IMR-90 (cell line): ENCODE measurements around the gene TMEM145. TPM values are rescaled to one million over a fixed set of nuclear protein-coding genes. Genes with fewer than 3 reads are reported as not detected.

Experiments used
- ATAC-seq: fragments of 200-7000 bp; cut with Tn5 transposase; 2 replicates; pipeline ENCODE4 v1.9.1; 2020; ENCODE audit warnings: low read depth, mild to moderate bottlenecking, moderate library complexity
- Bru-seq: library from RNA; stranded (reverse); fragments of 400-500 nt; gene quantifications from one replicate; lab custom pipeline; 2021; lab: Mats Ljungman, UMichigan
- BruChase-seq, 2 experiments: library from RNA; stranded (reverse); fragments of 400-500 nt; gene quantifications; one replicate each; lab custom pipeline; 2021; lab: Mats Ljungman, UMichigan
- BruUV-seq: library from RNA; stranded (reverse); fragments of 400-500 nt; replicated peaks from 2 replicates; lab custom pipeline; 2021; lab: Mats Ljungman, UMichigan
- CTCF ChIA-PET: fragments of 300-600 bp; formaldehyde crosslinking; extraction: SDS; loops from one replicate; lab custom pipeline; 2021; ENCODE audit warnings: antibody characterized with exemption; lab: Yijun Ruan, JAX
- POLR2A ChIA-PET: fragments of 300-600 bp; sonication (Branson Sonifier 250); formaldehyde crosslinking; loops from one replicate; lab custom pipeline; 2022; ENCODE audit warnings: antibody characterized with exemption; ENCODE audit not compliant: unreplicated experiment; lab: Charles Lee
- DNase-seq: peaks from one replicate; pipeline ENCODE4 v3.0.0; 2013
- H2AFZ ChIP-seq: replicated peaks from 2 replicates; pipeline ENCODE3; 2013; ENCODE audit warnings: low read length, mild to moderate bottlenecking; ENCODE audit not compliant: poor library complexity
- H2AK5ac ChIP-seq: 2 replicates; pipeline ENCODE4 v1.6.1; 2013; ENCODE audit warnings: low read depth, low read length, inconsistent platforms
- H2AK9ac ChIP-seq: replicated peaks from 2 replicates; pipeline ENCODE3; 2013; ENCODE audit warnings: mild to moderate bottlenecking, low read depth, low read length, moderate library complexity; ENCODE audit not compliant: poor library complexity
- H2BK120ac ChIP-seq: 2 replicates; pipeline ENCODE4 v1.6.1; 2013; ENCODE audit warnings: low read depth, low read length, inconsistent platforms
- H2BK15ac ChIP-seq: 3 replicates; pipeline ENCODE4 v1.6.1; 2013; ENCODE audit warnings: low read depth, low read length, inconsistent platforms
- H2BK20ac ChIP-seq: 2 replicates; pipeline ENCODE4 v1.6.1; 2013; ENCODE audit warnings: low read depth, mild to moderate bottlenecking, inconsistent platforms, low read length, moderate library complexity
- H2BK5ac ChIP-seq: 2 replicates; pipeline ENCODE4 v1.6.1; 2013; ENCODE audit warnings: mild to moderate bottlenecking, low read depth, low read length, inconsistent platforms; ENCODE audit not compliant: poor library complexity, severe bottlenecking
- H3K14ac ChIP-seq: replicated peaks from 2 replicates; pipeline ENCODE4 v1.6.1; 2013; ENCODE audit warnings: low read depth, low read length, inconsistent platforms
- H3K18ac ChIP-seq: 2 replicates; pipeline ENCODE4 v1.6.1; 2013; ENCODE audit warnings: low read depth, low read length, control low read depth
- H3K23ac ChIP-seq: 2 replicates; pipeline ENCODE4 v1.6.1; 2013; ENCODE audit warnings: low read depth, low read length, inconsistent platforms
- H3K27ac ChIP-seq: 2 replicates; pipeline ENCODE4 v1.5.1; 2013; ENCODE audit warnings: mild to moderate bottlenecking, control low read depth, low read length; ENCODE audit not compliant: insufficient read depth
- H3K27me3 ChIP-seq: 2 replicates; pipeline ENCODE4 v1.6.1; 2013; ENCODE audit warnings: low read length; ENCODE audit not compliant: control insufficient read depth, insufficient read depth
- H3K36me3 ChIP-seq: 2 replicates; pipeline ENCODE4 v1.6.1; 2013; ENCODE audit warnings: low read length, mixed read lengths; ENCODE audit not compliant: control insufficient read depth, insufficient read depth
- H3K4ac ChIP-seq: 2 replicates; pipeline ENCODE4 v1.6.1; 2013; ENCODE audit warnings: low read depth, low read length, inconsistent platforms
- H3K4me1 ChIP-seq: 2 replicates; pipeline ENCODE4 v1.6.1; 2013; ENCODE audit warnings: low read length, mixed read lengths; ENCODE audit not compliant: control insufficient read depth, insufficient read depth
- H3K4me2 ChIP-seq: 2 replicates; pipeline ENCODE4 v1.6.1; 2013; ENCODE audit warnings: low read depth, mild to moderate bottlenecking, control low read depth, low read length, moderate library complexity
- H3K4me3 ChIP-seq: 2 replicates; pipeline ENCODE4 v1.5.1; 2013; ENCODE audit warnings: low read depth, mild to moderate bottlenecking, control low read depth, low read length, moderate library complexity; ENCODE audit not compliant: insufficient read depth
- H3K56ac ChIP-seq: 2 replicates; pipeline ENCODE4 v1.6.1; 2013; ENCODE audit warnings: low read length, inconsistent platforms; ENCODE audit not compliant: insufficient read depth; ENCODE audit errors: extremely low read depth
- H3K79me1 ChIP-seq, 2 experiments: 2 replicates each; pipeline ENCODE4 v1.6.1; 2013; ENCODE audit warnings: low read length in 2 of 2, inconsistent platforms in 1 of 2, low read depth in 1 of 2
- H3K9ac ChIP-seq: 2 replicates; pipeline ENCODE4 v1.6.1; 2013; ENCODE audit warnings: low read depth, low read length, control low read depth
- H3K9me1 ChIP-seq: 2 replicates; pipeline ENCODE4 v1.6.1; 2013; ENCODE audit warnings: low read length, inconsistent platforms; ENCODE audit not compliant: insufficient read depth
- H3K9me3 ChIP-seq: 2 replicates; pipeline ENCODE4 v1.6.1; 2013; ENCODE audit warnings: low read length; ENCODE audit not compliant: control insufficient read depth, insufficient read depth
- H4K20me1 ChIP-seq: 2 replicates; pipeline ENCODE4 v1.6.1; 2013; ENCODE audit warnings: low read length, inconsistent platforms; ENCODE audit not compliant: insufficient read depth
- H4K5ac ChIP-seq: 2 replicates; pipeline ENCODE4 v1.6.1; 2013; ENCODE audit warnings: mild to moderate bottlenecking, low read depth, low read length, control low read depth
- H4K8ac ChIP-seq, 2 experiments: 2 replicates each; pipeline ENCODE4 v1.6.1; 2013; ENCODE audit warnings: low read depth in 2 of 2, low read length in 2 of 2, control low read depth in 1 of 2, inconsistent platforms in 1 of 2
- H4K91ac ChIP-seq: 2 replicates; pipeline ENCODE4 v1.6.1; 2013; ENCODE audit warnings: low read depth, low read length, inconsistent platforms; ENCODE audit not compliant: insufficient read depth
- CTCF ChIP-seq: conservative IDR thresholded peaks from 2 replicates; pipeline ENCODE4 v1.5.1; 2012; ENCODE audit warnings: mild to moderate bottlenecking, low read depth, low read length, improper control_type of control experiment
- FOS ChIP-seq: fragments of 150-350 bp; IDR thresholded peaks from 2 replicates; pipeline ENCODE4 v1.6.1; 2016; ENCODE audit warnings: low read depth, low read length
- MAFK ChIP-seq: IDR thresholded peaks from 2 replicates; pipeline ENCODE4 v1.6.1; 2012; ENCODE audit warnings: low read depth, low read length, improper control_type of control experiment
- MAZ ChIP-seq: IDR thresholded peaks from 2 replicates; pipeline ENCODE4 v1.6.1; 2012; ENCODE audit warnings: low read depth, mild to moderate bottlenecking, low read length, improper control_type of control experiment, moderate library complexity, borderline replicate concordance
- MXI1 ChIP-seq: IDR thresholded peaks from 2 replicates; pipeline ENCODE4 v1.6.1; 2012; ENCODE audit warnings: low read depth, mild to moderate bottlenecking, low read length, moderate library complexity, borderline replicate concordance
- SMC3 ChIP-seq: fragments of 150-350 bp; IDR thresholded peaks from 2 replicates; pipeline ENCODE4 v1.6.1; 2016; ENCODE audit warnings: low read depth, mild to moderate bottlenecking, antibody characterized with exemption, low read length, moderate library complexity
- WGBS, 2 experiments: methylation state at CpG; one replicate each; pipeline versions ENCODE4 v1.1.5 to v1.1.7; 2013; ENCODE audit warnings: missing lambda C conversion rate in 2 of 2; ENCODE audit not compliant: insufficient read length in 1 of 2; ENCODE audit errors: extremely low coverage in 2 of 2; 5-methylcytosine and 5-hydroxymethylcytosine counted together
- dilution Hi-C: fragments of 300-500 bp; cut with HindIII; formaldehyde crosslinking; loops from one replicate; pipeline ENCODE4 v1.14.3; 2018; ENCODE audit warnings: low sequenced_read_pairs; ENCODE audit not compliant: unreplicated experiment
- in situ Hi-C: fragments of 300-500 bp; cut with MboI; formaldehyde crosslinking; loops from 3 replicates; pipeline ENCODE4 v1.14.3; 2019; ENCODE audit warnings: low sequenced_read_pairs, inconsistent platforms, mixed read lengths
- intact Hi-C: fragments of 100-400 bp; cut with micrococcal nuclease; formaldehyde crosslinking; loops from 2 replicates; pipeline ENCODE4 v1.10.0; 2022
- long read RNA-seq: library from polyadenylated mRNA; unstranded; transcript quantifications from one replicate; pipeline ENCODE4 v2.0.0, GENCODE V29; 2021; ENCODE audit not compliant: unreplicated experiment
- polyA plus RNA-seq, 3 experiments: library from polyadenylated mRNA; depleted of rRNA; stranded (reverse); fragments of >200 nt; gene quantifications; 2 replicates each; pipeline ENCODE4 v1.2.3, GENCODE V29; 2012; ENCODE audit warnings: low replicate concordance in 1 of 3
- total RNA-seq: library from RNA; depleted of rRNA; stranded (reverse); fragments of >200 nt; gene quantifications from 2 replicates; pipeline ENCODE4 v1.2.3, GENCODE V29; 2012; rRNA removed

TMEM145 gene
- total RNA-seq (under 0.01 and 2.5 TPM in 2 replicates), polyA plus RNA-seq (2012; rRNA removed) (0.09 and 0.41 TPM in 2 replicates), Bru-seq, nascent RNA (percentile 7 among the genes with signal in this experiment), BruChase-seq, experiment 1, labeled RNA remaining after a 6-hour chase (percentile 14 among the genes with signal in this experiment), BruChase-seq, experiment 2, labeled RNA remaining after a 2-hour chase (not detected)
- polyA plus RNA-seq (2012; cell fraction: cytosol; rRNA removed): 0.10 and 0.20 TPM in 2 replicates
- 1.5 and 2.9 TPM in 2 replicates for polyA plus RNA-seq (2012; cell fraction: nucleus; rRNA removed; ENCODE audit: low replicate concordance)
- long read RNA-seq: 0 reads

GRCh38 chr19:42313096-42313839, at the start of gene TMEM145:
TSS of gene TMEM145 (plus strand) at chr19:42313309. CDS start at chr19:42313377, 68 bp downstream.
- H3K36me3 ChIP-seq: no peaks in the 10 kb centered on the region
- no peak within 1 kb of the TSS for H3K27ac ChIP-seq
- H3K79me1 ChIP-seq: no peaks in the 10 kb centered on the region
- no peak within 1 kb of the TSS for H3K23ac ChIP-seq
- in situ Hi-C loops: no loop called here
- no peaks in the 10 kb centered on the region; the same call in 1 of the 2 replicates for H4K20me1 ChIP-seq
- H4K91ac ChIP-seq: no peak within 1 kb of the TSS
- H3K4ac ChIP-seq: no peak within 1 kb of the TSS
- TF ChIP-seq FOS: no peak
- 0 out of 2 replicates have a peak, but pooled peaks have one; percentile 19 for TF ChIP-seq MXI1
- TF ChIP-seq CTCF: 0 out of 2 replicates have a peak, but pooled peaks have one; percentile 18
- no peak for TF ChIP-seq MAFK
- no peak for TF ChIP-seq SMC3
- TF ChIP-seq MAZ: peak; percentile 64; the same call in 1 of the 2 replicates
- peak; percentile 92 for ATAC-seq
- peak within 1 kb of the TSS; percentile 36 for H3K4me3 ChIP-seq
- intact Hi-C loops: no loop called here
- H4K8ac ChIP-seq: no peak within 1 kb of the TSS
- WGBS, 2 experiments: 0% methylated on average over 1 of the region's 67 CpGs; no CpG with 5 or more reads in 1 of the 2 experiments
- CTCF ChIA-PET: interaction anchor here (1.0 kb wide), 1 partner anchor 34 kb away, joined by 4 read pairs; no protein-coding TSS in a partner anchor
- H4K5ac ChIP-seq: no peak within 1 kb of the TSS
- H3K4me2 ChIP-seq: peak within 1 kb of the TSS; percentile 72
- peaks cover 3% of the 10 kb centered on the region for H3K4me1 ChIP-seq
- H3K9ac ChIP-seq: no peak within 1 kb of the TSS
- dilution Hi-C loops: no loop called here
- DNase-seq: peak; percentile 52
- no peak within 1 kb of the TSS for H3K56ac ChIP-seq
- POLR2A ChIA-PET: no interaction called here
- H2BK5ac ChIP-seq: no peak within 1 kb of the TSS
- peak within 1 kb of the TSS; percentile 52 for H2AK9ac ChIP-seq
- no peak within 1 kb of the TSS for H3K14ac ChIP-seq
- no peak within 1 kb of the TSS for H3K18ac ChIP-seq
- no peak within 1 kb of the TSS for H2AK5ac ChIP-seq
- H3K27me3 ChIP-seq: peaks cover 24% of the 10 kb centered on the region
- H2BK15ac ChIP-seq: no peak within 1 kb of the TSS
- no peak within 1 kb of the TSS for H2BK120ac ChIP-seq
- no peak within 1 kb of the TSS for H2BK20ac ChIP-seq
- peak within 1 kb of the TSS; percentile 87 for H2AFZ ChIP-seq
- H3K9me3 ChIP-seq: no peaks in the 10 kb centered on the region
- H3K9me1 ChIP-seq: peaks cover 10% of the 10 kb centered on the region
- no TSS peak for BruUV-seq
